Kidney (tissue), 14 donors: Measurements from ENCODE around the gene MSRB1. TPM values are rescaled to one million over a fixed set of nuclear protein-coding genes. Genes with fewer than 3 reads are reported as not detected.

Source experiments
- DNase-seq, 5 donors: peaks; one replicate each; pipeline ENCODE4 v3.0.0-alpha.2; 2013 to 2020
- FAIRE-seq: peaks from 2 replicates; lab custom pipeline; 2012; peaks lifted over from hg19 to GRCh38; lab: Jason Lieb, UNC
- H3K27ac ChIP-seq, 2 donors: one replicate each; pipeline ENCODE4 v1.7.0; 2013; ENCODE audit warnings: low read depth in 2 of 2, low read length in 2 of 2, inconsistent platforms in 1 of 2
- H3K27me3 ChIP-seq: one replicate; pipeline ENCODE4 v1.7.1; 2013; ENCODE audit warnings: low read length, inconsistent platforms; ENCODE audit not compliant: control insufficient read depth, insufficient read depth
- H3K36me3 ChIP-seq, 3 donors: one replicate each; pipeline versions ENCODE4 v1.7.0 to v1.7.1; 2013; ENCODE audit warnings: low read length in 3 of 3, control low read depth in 1 of 3, inconsistent platforms in 1 of 3; ENCODE audit not compliant: insufficient read depth in 3 of 3, control insufficient read depth in 2 of 3
- H3K4me1 ChIP-seq, 3 donors: one replicate each; pipeline versions ENCODE4 v1.7.0 to v1.7.1; 2013; ENCODE audit warnings: low read length in 3 of 3, inconsistent platforms in 1 of 3, low read depth in 1 of 3; ENCODE audit not compliant: control insufficient read depth in 2 of 3, insufficient read depth in 2 of 3
- H3K4me3 ChIP-seq, 3 donors: one replicate each; pipeline versions ENCODE4 v1.7.0 to v1.8.1; 2013; ENCODE audit warnings: low read length in 3 of 3, control low read depth in 1 of 3, inconsistent platforms in 1 of 3
- H3K9ac ChIP-seq, 3 donors: one replicate each; pipeline versions ENCODE4 v1.7.0 to v1.7.1; 2013; ENCODE audit warnings: low read length in 3 of 3, control low read depth in 1 of 3, inconsistent platforms in 1 of 3
- H3K9me3 ChIP-seq, 3 donors: one replicate each; pipeline versions ENCODE4 v1.7.0 to v1.7.1; 2013; ENCODE audit warnings: low read length in 3 of 3, control low read depth in 1 of 3, inconsistent platforms in 1 of 3; ENCODE audit not compliant: control insufficient read depth in 2 of 3, insufficient read depth in 1 of 3
- intact Hi-C: fragments of 100-400 bp; cut with DNase I; formaldehyde crosslinking; loops from one replicate; pipeline ENCODE4 v1.11.1; 2022
- polyA plus RNA-seq: library from polyadenylated mRNA; stranded (reverse); fragments of 350-450 nt; fragmentation: Illumina TruSeq; extraction: RNeasy Lipid Tissue Mini Kit (QIAGEN cat#74804); gene quantifications from one replicate; pipeline ENCODE4 v1.2.3, GENCODE V29; 2014; ENCODE audit warnings: low read depth, low replicate concordance; ENCODE audit not compliant: insufficient read depth
- total RNA-seq: library from RNA; stranded (reverse); fragmentation: NEBNext Ultra II Directional; extraction: Animal tissue kit (Norgen Biotek cat#: 25700); gene quantifications from one replicate; pipeline ENCODE4 v1.2.1, GENCODE V29; 2021
- TF ChIP-seq, protein P1 (sequence below): IDR thresholded peaks from 3 replicates; pipeline ENCODE4 v1.5.1; 2012; ENCODE audit warnings: mild to moderate bottlenecking, moderate library complexity, borderline replicate concordance; ENCODE audit not compliant: insufficient read depth; ENCODE audit errors: extremely low read depth
- donor health status: control.
- donor health status: control.
- donor health status: control.
- donor health status: control.
- donor health status: control.
- donor health status: DM: yes; HTN: yes; CAD: no.
- donor health status: Normal renal cell carcinoma (clear cell type).

The MSRB1 gene
- total and polyA plus RNA-seq, 2 donors from 2014 or later: 32.0 to 189 TPM

DNA sequence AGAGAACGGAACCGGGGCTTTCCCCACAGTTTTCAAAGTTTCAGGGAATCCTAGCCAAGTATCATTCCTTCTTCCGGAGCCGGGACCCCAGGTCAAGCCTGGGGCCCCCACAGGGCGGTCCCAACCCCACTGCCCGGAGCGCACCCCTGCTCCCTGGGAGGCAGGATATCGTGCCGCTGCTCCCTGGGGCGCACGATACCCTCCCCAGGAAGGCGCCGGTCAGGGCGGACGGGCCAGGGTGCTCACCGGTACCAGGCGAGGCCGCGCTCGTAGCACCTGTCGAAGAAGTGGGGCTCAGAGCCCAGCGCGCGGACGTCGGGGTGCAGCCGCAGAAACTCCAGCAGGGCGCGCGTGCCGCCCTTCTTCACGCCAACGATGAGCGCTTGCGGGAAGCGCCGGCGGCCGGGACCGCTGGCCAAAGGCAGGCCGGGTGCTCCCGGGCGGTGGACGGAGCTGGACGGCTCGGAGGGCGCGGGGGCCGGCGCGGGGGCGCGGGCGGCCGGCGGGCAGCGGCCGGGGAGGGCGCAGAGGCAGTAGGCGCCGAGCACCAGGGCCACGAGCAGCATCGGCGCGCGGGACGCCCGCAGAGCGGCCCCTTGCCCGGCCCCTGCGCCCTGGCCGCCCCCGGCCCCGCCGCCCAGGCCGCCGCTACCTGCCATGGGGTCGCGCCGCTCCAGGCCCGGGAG lies 25.2 kb downstream of the MSRB1 start:
- Histone ChIP-seq H3K9ac (no peak overlapping the region), H3K4me1 (no peaks in the 10 kb centered on the region), H3K4me3 (no peak overlapping the region), H3K36me3 (no peaks in the 10 kb centered on the region), H3K27me3 (peaks cover 32% of the 10 kb centered on the region), H3K9me3 (no peaks in the 10 kb centered on the region), H3K27ac (no peak overlapping the region)
- intact Hi-C loops: no loop called here
- peak in 1 of 5 donors; percentile 47 for DNase-seq
- TF ChIP-seq, protein P1, sequence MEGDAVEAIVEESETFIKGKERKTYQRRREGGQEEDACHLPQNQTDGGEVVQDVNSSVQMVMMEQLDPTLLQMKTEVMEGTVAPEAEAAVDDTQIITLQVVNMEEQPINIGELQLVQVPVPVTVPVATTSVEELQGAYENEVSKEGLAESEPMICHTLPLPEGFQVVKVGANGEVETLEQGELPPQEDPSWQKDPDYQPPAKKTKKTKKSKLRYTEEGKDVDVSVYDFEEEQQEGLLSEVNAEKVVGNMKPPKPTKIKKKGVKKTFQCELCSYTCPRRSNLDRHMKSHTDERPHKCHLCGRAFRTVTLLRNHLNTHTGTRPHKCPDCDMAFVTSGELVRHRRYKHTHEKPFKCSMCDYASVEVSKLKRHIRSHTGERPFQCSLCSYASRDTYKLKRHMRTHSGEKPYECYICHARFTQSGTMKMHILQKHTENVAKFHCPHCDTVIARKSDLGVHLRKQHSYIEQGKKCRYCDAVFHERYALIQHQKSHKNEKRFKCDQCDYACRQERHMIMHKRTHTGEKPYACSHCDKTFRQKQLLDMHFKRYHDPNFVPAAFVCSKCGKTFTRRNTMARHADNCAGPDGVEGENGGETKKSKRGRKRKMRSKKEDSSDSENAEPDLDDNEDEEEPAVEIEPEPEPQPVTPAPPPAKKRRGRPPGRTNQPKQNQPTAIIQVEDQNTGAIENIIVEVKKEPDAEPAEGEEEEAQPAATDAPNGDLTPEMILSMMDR: no peak
- no peak for FAIRE-seq

DNA sequence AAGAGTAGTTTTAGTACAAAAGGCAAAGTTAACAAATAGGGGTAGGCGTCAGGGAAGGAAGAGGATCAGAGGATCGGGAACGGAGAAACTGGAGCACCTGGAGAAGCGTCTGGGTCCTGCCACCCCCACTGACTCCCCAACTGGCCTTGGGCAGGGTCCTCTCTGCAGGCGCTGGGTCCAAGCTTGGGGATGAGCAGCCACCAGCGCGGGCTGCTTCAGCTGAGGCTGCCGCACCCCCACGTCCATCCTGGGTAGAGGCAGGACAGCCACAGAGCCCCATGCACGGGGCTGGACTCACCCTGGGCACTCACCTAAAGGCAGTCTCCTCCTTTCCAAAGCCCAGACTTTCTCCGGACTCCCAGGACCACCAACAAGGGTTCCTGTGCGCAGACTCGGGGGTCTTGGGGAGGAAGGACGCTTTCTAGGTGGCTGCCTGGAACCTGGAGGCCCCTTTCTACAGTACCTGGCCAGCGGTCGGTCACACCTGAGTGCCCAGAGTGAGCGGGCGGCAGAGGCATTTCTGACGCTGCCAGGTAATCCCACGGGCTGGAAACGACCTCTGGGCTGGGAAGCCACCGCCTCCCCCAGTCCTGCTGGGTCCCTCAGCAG lies 25.8 kb downstream of the MSRB1 start:
- Histone ChIP-seq H3K4me3 (no peak overlapping the region), H3K27me3 (peaks cover 30% of the 10 kb centered on the region)
- FAIRE-seq: no peak

DNA sequence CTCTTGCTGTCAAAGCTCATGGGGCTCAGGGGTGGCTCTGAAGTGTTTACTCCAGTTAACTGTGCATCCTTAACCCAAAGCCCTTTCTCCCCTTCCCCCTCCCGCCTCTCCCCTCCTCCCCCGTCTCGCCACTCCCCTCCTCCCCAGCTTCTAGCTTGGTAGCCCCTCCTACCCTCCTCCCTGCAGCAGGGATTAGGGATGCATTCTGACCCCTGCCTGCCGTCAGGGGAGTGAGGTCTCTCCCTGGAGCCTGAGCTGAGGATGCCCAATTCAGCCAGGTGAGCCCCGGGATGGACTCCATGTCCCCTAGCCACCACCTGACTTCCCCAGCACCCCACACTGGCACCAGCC lies 26.4 kb downstream of the MSRB1 start:
- no peaks in the 10 kb centered on the region for H3K4me1 ChIP-seq
- peaks cover 29% of the 10 kb centered on the region for H3K27me3 ChIP-seq
- intact Hi-C loops: no loop called here
- H3K4me3 ChIP-seq: no peak overlapping the region
- TF ChIP-seq, protein P1: no peak
- no peak overlapping the region for H3K9ac ChIP-seq
- FAIRE-seq (no peak), DNase-seq (peak in 1 of 5 donors; percentile 53)
- H3K9me3 ChIP-seq: no peaks in the 10 kb centered on the region
- no peaks in the 10 kb centered on the region for H3K36me3 ChIP-seq
- H3K27ac ChIP-seq: no peak overlapping the region

More for the DNA sequence above, 25.8 kb downstream of the MSRB1 start:
- Histone ChIP-seq H3K4me1 (no peaks in the 10 kb centered on the region), H3K27ac (no peak overlapping the region), H3K36me3 (no peaks in the 10 kb centered on the region), H3K9me3 (no peaks in the 10 kb centered on the region), H3K9ac (no peak overlapping the region)
- TF ChIP-seq, protein P1: no peak
- DNase-seq: peak in 2 of 5 donors; percentile 62 to 63
- intact Hi-C loops: no loop called here
